CD4-positive, alpha-beta T cell (primary cell): ENCODE results near the gene AGBL5. TPM values are rescaled to one million over a fixed set of nuclear protein-coding genes. Genes with fewer than 3 reads are reported as not detected.

Experiments
- ATAC-seq: fragments of 200-7000 bp; cut with Tn5 transposase; one replicate; pipeline ENCODE4 v1.10.0; 2022; ENCODE audit warnings: mild to moderate bottlenecking; ENCODE audit not compliant: poor library complexity
- CTCF ChIA-PET: fragments of 350-600 bp; sonication (Branson Sonifier 250); formaldehyde crosslinking; loops from one replicate; lab custom pipeline; 2021; ENCODE audit warnings: antibody characterized with exemption, inconsistent platforms; lab: Charles Lee
- POLR2A ChIA-PET: fragments of 350-600 bp; sonication (Branson Sonifier 250); formaldehyde crosslinking; loops from one replicate; lab custom pipeline; 2021; ENCODE audit warnings: antibody characterized with exemption, inconsistent platforms; lab: Charles Lee
- DNase-seq, 14 experiments: peaks; one replicate each; pipeline ENCODE4 v3.0.0-alpha.2; 2013 to 2020; ENCODE audit warnings: mixed read lengths in 2 of 14
- H3K27ac ChIP-seq, 2 donors: one replicate each; pipeline versions ENCODE4 v1.5.1 to v1.7.0; 2013; ENCODE audit warnings: low read length in 2 of 2, low read depth in 1 of 2, mild to moderate bottlenecking in 1 of 2
- H3K27me3 ChIP-seq, 2 experiments: 1 replicate in 1 of 2; 2 replicates in 1 of 2; pipeline versions ENCODE4 v1.6.1 to v1.7.0; 2013; ENCODE audit warnings: low read length in 2 of 2, control low read depth in 1 of 2, mild to moderate bottlenecking in 1 of 2, moderate library complexity in 1 of 2; ENCODE audit not compliant: insufficient read depth in 2 of 2, control insufficient read depth in 1 of 2
- H3K36me3 ChIP-seq: one replicate; pipeline ENCODE4 v1.6.1; 2013; ENCODE audit warnings: low read length, control low read depth; ENCODE audit not compliant: insufficient read depth
- H3K4me1 ChIP-seq: one replicate; pipeline ENCODE4 v1.6.1; 2013; ENCODE audit warnings: low read length, control low read depth; ENCODE audit not compliant: insufficient read depth
- H3K4me3 ChIP-seq: one replicate; pipeline ENCODE4 v1.5.1; 2013; ENCODE audit warnings: mild to moderate bottlenecking, low read length, moderate library complexity
- H3K9me3 ChIP-seq, 2 experiments: 1 replicate in 1 of 2; 2 replicates in 1 of 2; pipeline versions ENCODE4 v1.6.1 to v1.7.0; 2013; ENCODE audit warnings: low read length in 2 of 2, mild to moderate bottlenecking in 2 of 2, control low read depth in 1 of 2, moderate library complexity in 1 of 2; ENCODE audit not compliant: control insufficient read depth in 1 of 2, insufficient read depth in 1 of 2
- H3K27ac Mint-ChIP-seq: one replicate; pipeline ENCODE4 v1.8.0; 2020; ENCODE audit warnings: mixed read lengths
- H3K27me3 Mint-ChIP-seq: one replicate; pipeline ENCODE4 v1.8.0; 2021; ENCODE audit warnings: mixed read lengths
- H3K36me3 Mint-ChIP-seq: one replicate; pipeline ENCODE4 v1.8.0; 2021; ENCODE audit warnings: low read depth, mixed read lengths
- H3K4me1 Mint-ChIP-seq: one replicate; pipeline ENCODE4 v1.8.0; 2021; ENCODE audit warnings: low read depth, mixed read lengths
- H3K4me3 Mint-ChIP-seq: one replicate; pipeline ENCODE4 v1.8.0; 2020; ENCODE audit warnings: mild to moderate bottlenecking, mixed read lengths
- H3K9me3 Mint-ChIP-seq: one replicate; pipeline ENCODE4 v1.8.0; 2020; ENCODE audit warnings: mixed read lengths
- intact Hi-C, 2 experiments: fragments of 100-400 bp; cut with DNase I in 1 of 2; cut with micrococcal nuclease in 1 of 2; formaldehyde crosslinking; loops; one replicate each; pipeline versions ENCODE4 v1.15.1 to v1.9.0; 2023 to 2025; cut with DNase I, micrococcal nuclease
- total RNA-seq, 174 experiments: library from RNA in 2 of 174; stranded (reverse) in 2 of 174; gene quantifications; one replicate each; pipeline ENCODE4 v1.2.3 and lab custom pipeline; 2021 to 2026
- TF ChIP-seq, protein P1 (sequence below): fragments of 200-600 bp; IDR thresholded peaks from one replicate; pipeline ENCODE4 v1.8.0; 2022; ENCODE audit warnings: antibody characterized with exemption, mild to moderate bottlenecking

The AGBL5 gene
- total RNA-seq, 2 experiments from 2014 or later = 10.8 to 11.6 TPM

DNA sequence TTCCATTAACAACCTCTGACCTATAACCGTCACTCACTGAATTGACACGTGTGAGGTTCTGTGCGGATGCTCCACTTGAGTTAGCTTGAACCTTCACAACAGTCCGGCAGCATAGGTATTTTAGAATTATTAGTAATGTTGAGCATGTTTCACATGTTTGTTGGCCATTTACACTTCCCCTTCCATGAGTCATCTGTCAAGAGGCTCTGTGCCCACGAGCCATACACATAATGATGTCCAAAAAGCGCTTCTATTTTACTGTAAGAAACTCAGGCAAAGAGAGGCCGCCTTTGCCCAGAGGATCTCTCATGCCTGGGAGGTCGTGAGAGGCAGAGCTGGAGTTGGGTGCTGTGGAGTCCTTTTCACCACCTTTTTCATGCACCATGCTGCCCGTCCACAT lies 47.6 kb upstream of the AGBL5 start:
- ChIA-PET CTCF (no interaction called here), POLR2A (no interaction called here)
- Histone ChIP-seq H3K27ac (no peak overlapping the region), H3K36me3 (no peaks in the 10 kb centered on the region), H3K27me3 (no peaks in the 10 kb centered on the region), H3K4me1 (no peaks in the 10 kb centered on the region), H3K9me3 (no peaks in the 10 kb centered on the region), H3K4me3 (no peak overlapping the region)
- Mint-ChIP-seq H3K9me3 (no peaks in the 10 kb centered on the region), H3K4me1 (no peaks in the 10 kb centered on the region), H3K4me3 (no peak overlapping the region), H3K27ac (no peak overlapping the region), H3K36me3 (no peaks in the 10 kb centered on the region), H3K27me3 (peaks cover 12% of the 10 kb centered on the region)
- intact Hi-C loops = no loop called here
- DNase-seq = no peak
- no peak for ATAC-seq
- TF ChIP-seq, protein P1, sequence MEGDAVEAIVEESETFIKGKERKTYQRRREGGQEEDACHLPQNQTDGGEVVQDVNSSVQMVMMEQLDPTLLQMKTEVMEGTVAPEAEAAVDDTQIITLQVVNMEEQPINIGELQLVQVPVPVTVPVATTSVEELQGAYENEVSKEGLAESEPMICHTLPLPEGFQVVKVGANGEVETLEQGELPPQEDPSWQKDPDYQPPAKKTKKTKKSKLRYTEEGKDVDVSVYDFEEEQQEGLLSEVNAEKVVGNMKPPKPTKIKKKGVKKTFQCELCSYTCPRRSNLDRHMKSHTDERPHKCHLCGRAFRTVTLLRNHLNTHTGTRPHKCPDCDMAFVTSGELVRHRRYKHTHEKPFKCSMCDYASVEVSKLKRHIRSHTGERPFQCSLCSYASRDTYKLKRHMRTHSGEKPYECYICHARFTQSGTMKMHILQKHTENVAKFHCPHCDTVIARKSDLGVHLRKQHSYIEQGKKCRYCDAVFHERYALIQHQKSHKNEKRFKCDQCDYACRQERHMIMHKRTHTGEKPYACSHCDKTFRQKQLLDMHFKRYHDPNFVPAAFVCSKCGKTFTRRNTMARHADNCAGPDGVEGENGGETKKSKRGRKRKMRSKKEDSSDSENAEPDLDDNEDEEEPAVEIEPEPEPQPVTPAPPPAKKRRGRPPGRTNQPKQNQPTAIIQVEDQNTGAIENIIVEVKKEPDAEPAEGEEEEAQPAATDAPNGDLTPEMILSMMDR = no peak

DNA sequence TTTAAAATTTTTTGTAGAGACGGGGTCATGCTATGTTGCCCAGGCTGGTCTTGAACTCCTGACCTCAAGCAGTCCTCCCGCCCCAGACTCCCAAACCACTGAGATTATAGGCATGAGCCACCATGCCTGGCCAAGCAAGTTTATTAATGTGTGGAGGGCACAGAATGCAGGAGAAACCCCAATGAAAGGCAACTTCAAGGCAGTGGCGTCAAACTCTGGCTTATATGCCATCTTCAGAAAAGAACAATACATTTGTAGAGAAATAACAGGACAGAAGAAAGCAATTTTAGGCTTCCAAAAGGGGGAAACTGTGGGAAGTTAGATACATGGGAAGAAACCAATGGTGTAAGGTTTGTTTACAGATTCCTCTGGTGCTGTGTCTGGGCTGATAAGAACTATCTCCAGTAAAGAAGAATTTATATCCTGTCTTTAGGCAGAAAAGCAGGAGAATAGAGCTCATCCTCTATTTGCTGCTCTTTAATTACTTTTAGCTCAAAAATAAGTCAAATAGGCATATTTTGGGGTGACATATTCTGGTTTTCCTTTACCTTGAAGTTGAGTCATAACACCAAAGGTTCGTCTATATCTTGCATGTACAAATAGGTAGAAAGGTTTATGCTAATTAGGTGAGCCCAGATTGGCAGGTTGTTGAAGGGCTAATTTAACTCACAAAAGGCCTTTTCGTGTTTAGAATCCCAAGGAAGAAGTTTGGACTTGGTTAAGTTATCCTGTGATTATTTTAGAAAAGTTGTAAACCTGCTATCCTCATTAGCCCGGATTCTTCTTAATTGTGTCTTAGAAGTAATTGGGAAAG lies 44.7 kb upstream of the AGBL5 start:
- H3K36me3 ChIP-seq = no peaks in the 10 kb centered on the region
- CTCF ChIA-PET = interaction anchor here (1.1 kb wide), 1 partner anchor 45 kb away, joined by 3 read pairs; no protein-coding TSS in a partner anchor
- TF ChIP-seq, protein P1 = no peak
- H3K4me3 ChIP-seq = no peak overlapping the region
- peaks cover 8% of the 10 kb centered on the region for H3K4me1 Mint-ChIP-seq
- H3K27ac Mint-ChIP-seq = no peak overlapping the region
- no peak overlapping the region for H3K27ac ChIP-seq
- H3K4me1 ChIP-seq = no peaks in the 10 kb centered on the region
- peaks cover 4% of the 10 kb centered on the region for H3K27me3 Mint-ChIP-seq
- no peaks in the 10 kb centered on the region for H3K9me3 ChIP-seq
- POLR2A ChIA-PET = no interaction called here
- no peak for ATAC-seq
- H3K36me3 Mint-ChIP-seq = no peaks in the 10 kb centered on the region
- intact Hi-C loops = no loop called here
- H3K27me3 ChIP-seq = no peaks in the 10 kb centered on the region
- H3K4me3 Mint-ChIP-seq = no peak overlapping the region
- DNase-seq = no peak
- no peaks in the 10 kb centered on the region for H3K9me3 Mint-ChIP-seq

DNA sequence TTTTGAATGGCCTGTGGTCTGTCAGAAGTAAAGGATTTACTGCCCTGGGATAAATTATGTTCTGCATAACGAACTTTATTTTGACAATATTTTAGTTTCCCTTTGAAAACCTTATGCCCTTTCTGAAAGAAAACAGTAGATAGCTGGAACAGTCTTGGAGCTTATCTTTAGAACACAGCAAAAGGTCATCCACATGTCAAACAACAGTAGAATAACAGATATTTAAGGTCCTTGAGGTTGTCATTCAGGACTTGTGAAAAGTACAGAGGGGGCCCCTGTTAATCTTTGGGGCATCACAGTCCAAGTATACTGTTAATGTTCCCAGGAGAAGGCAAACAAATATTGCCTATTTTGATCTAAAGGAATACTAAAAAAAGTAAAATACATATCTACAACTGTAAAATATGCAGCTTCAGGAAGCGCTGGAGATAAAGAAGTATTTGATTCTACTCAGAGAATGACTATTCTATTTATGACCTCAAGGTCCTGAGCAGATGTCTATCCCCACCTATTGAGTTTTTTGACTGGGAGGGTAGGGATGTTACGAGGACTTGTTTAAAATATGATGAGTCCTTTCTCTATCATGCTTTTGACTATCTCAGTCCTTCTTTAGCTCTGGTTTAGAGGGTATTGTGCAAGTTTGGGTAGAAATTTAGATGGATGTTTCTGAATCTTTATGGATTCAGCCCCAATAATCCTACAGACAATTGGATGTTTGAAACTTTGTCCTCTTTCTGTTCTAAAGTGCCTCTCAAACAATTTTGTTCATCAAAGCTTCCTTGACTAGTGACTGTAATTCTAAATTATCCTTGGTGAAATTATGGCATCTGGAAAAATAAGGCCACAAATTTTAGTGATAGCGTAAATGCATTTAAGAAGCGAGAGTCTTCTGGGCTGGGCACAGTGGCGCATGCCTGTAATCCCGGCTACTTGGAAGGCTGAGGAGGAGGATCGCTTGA lies 43.8 kb upstream of the AGBL5 start:
- DNase-seq = no peak
- CTCF ChIA-PET = interaction anchor here (1.1 kb wide), 1 partner anchor 46 kb away, joined by 3 read pairs; no protein-coding TSS in a partner anchor
- POLR2A ChIA-PET = no interaction called here
- Mint-ChIP-seq H3K36me3 (no peaks in the 10 kb centered on the region), H3K4me3 (no peak overlapping the region), H3K27ac (no peak overlapping the region), H3K9me3 (no peaks in the 10 kb centered on the region), H3K27me3 (peaks cover 4% of the 10 kb centered on the region), H3K4me1 (peaks cover 8% of the 10 kb centered on the region)
- ATAC-seq = no peak
- TF ChIP-seq, protein P1 = no peak
- H3K36me3 ChIP-seq = no peaks in the 10 kb centered on the region
- H3K27ac ChIP-seq = no peak overlapping the region
- H3K4me1 ChIP-seq = no peaks in the 10 kb centered on the region
- no peak overlapping the region for H3K4me3 ChIP-seq
- no peaks in the 10 kb centered on the region for H3K27me3 ChIP-seq
- H3K9me3 ChIP-seq = no peaks in the 10 kb centered on the region
- intact Hi-C loops = no loop called here
